Measurements from ENCODE around the gene BSND. TPM values are rescaled to one million over a fixed set of nuclear protein-coding genes. Genes with fewer than 3 reads are reported as not detected.

BSND gene
- total RNA-seq, 1 experiment from 2014 or later, result not detected

- in situ Hi-C loops (cut with HindIII; ENCODE audit: low pct_unique_long_range_greater_than_20kb, low sequenced_read_pairs), result no loop called here
- no peak for DNase-seq (ENCODE audit: low read depth)
Measured at GRCh38 chr1:54972436-54972835, 26.3 kb upstream of the BSND start.

GRCh38 chr1:54973205-54973921, 25.4 kb upstream of the BSND start:
- no peak for DNase-seq (ENCODE audit: low read depth)
- in situ Hi-C loops (cut with HindIII; ENCODE audit: low pct_unique_long_range_greater_than_20kb, low sequenced_read_pairs), result no loop called here

DNA sequence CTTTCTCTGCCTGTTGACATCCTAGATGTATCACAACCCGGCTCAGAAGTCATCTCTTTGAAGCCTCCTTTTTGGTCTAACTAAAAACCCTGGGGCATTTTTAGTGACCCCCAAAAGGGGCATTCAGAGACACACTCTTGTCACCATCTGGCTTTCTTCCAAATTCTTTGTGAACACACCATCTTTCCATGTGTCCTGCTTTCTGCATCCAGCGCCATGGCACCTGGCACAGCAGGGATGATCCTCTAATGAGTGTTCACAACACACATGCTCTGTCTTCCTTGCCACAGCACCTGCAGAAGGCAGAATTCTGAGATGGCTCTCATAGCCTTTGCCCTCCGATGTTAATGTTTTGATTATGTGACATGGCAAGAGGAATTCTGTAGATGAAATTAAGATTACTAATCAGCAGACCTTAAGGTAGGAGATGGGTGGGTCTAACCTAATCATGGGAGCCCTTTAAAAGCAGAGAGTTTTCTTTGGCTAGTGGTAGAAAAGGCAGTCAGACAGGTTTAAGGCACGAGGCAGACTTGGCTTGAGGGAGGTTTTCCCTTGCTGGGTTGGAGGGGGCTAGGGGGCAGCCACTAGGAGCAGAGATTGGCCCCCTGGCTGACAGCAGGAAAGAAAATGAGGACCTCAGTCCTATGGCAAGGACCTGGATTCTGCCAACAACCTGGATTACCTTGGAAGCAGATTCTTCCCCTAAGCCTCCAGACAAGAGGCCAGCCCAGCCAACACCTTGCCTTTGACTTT, 23.2 kb upstream of the BSND start:
- in situ Hi-C loops (cut with HindIII; ENCODE audit: low pct_unique_long_range_greater_than_20kb, low sequenced_read_pairs), result no loop called here

DNA sequence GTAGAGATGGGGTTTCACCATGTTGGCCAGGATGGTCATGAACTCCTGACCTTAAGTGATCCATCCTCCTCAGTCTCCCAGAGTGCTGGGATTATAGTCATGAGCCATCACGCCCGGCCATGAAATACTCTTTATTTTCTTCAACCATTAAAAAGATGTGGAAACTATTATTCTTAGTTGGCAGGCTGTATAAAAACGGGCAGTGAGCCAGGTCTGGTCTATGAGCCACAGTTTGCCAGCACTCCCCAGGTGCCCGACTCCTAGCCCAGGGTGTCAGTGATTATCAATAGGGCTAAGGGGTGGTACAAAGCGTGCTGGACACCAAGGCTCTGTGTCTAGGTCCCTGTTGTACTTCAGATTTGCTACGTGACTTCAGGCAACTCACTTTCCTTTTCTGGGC, 22.0 kb upstream of the BSND start:
- in situ Hi-C loops (cut with HindIII; ENCODE audit: low pct_unique_long_range_greater_than_20kb, low sequenced_read_pairs), result no loop called here
- no peak for DNase-seq (ENCODE audit: low read depth)

More for the DNA sequence above, 23.2 kb upstream of the BSND start:
- DNase-seq (ENCODE audit: low read depth), result no peak

DNA sequence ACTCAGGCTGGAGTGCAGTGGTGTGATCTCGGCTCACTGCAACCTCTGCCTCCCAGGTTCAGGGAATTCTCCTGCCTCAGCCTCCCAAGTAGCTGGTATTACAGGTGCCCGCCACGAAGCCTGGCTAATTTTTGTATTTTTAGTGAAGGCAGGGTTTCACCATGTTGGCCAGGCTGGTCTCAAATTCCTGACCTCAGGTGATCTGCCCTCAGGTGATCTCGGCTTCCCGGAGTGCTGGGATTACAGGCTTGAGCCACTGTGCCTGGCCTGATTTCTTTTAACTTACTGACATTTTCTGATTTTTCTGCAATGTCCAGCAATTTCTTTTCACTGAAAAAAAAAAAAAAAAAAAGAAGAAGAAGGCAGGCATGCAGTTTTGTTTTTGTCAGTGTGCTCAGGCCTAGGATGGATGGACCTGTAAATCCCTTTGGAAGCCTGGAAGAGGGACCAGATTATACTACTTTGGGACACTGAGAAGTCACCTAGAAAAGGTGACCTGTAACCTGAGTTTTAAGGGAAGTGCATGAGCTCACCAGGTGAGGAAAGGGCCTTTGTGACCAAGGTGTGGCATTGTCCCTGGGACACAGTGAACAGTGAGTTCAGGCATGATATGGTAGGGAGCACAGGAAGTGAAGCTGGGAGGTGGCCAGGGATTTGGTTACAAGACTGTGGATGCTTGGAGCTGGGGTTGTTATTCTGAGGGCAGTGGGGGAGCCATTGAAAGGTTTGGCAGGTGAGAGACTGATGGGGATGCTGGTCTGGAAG, 21.0 kb upstream of the BSND start:
- DNase-seq (ENCODE audit: low read depth), result no peak
- in situ Hi-C loops (cut with HindIII; ENCODE audit: low pct_unique_long_range_greater_than_20kb, low sequenced_read_pairs), result no loop called here

DNA sequence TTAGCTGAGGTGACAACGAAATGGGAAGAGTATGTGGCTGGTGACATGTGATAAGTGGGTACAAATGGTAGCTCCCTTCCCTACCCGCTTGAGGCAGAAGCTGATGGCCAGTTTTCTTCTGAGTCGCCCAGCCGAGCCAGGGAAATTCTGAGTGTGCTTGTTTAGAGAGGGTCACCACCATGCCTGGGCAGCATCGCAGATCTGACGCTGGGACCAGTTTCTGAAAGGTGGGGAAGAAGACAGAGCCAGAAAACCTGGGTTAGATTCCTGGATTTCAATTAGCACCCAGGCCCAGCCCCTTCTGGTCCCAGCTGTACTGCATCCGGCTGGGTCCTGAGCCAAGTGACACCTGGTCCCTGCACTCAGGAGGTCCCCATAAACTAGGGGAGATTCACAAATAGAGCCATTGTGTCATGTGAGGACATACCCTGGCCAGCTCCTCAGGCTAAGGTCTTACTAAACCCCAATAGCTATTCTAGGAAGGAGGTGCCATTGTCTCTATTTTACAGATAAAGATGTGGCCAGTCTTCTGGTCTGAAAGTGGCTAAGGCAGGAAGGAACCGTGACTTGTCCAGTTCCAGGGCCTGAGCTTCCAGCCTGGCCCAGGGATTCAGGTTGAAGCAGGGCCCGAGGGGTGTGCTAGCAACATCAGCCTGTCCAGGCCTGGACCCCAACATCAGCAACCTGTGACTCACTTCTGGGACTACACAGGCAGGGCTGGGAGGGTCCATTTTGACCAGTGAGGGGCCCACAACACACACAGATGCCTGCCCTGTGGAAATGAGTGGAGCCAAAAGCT, 20.0 kb upstream of the BSND start:
- DNase-seq (ENCODE audit: low read depth), result no peak
- in situ Hi-C loops (cut with HindIII; ENCODE audit: low pct_unique_long_range_greater_than_20kb, low sequenced_read_pairs), result no loop called here

- DNase-seq (ENCODE audit: low read depth), result no peak
- in situ Hi-C loops (cut with HindIII; ENCODE audit: low pct_unique_long_range_greater_than_20kb, low sequenced_read_pairs), result no loop called here
Measured at GRCh38 chr1:54979327-54979891, 19.3 kb upstream of the BSND start.

DNA sequence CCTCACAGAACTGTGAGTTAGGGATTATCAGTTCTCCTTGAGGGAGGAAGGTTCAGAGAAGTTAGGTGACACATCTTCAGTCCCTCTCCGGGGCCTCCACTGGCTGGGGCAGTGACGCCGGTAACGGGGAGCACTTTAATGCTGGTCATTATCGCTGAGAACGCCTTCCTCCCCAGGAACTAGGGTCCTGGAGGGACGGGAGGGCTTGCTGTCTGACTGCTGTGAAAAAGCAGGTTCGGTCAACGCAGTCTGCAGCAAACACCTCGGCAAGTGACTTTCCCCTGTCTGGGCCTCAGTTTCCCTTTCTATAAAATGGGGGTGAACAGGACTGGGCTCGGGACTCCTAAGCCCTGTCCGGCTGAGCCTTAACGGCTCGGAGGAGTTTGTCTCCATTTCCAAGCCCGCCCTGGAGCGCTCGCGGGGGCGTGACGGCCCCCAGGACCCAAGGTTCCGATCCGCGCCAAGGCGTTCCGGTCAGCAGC, 18.6 kb upstream of the BSND start:
- in situ Hi-C loops (cut with HindIII; ENCODE audit: low pct_unique_long_range_greater_than_20kb, low sequenced_read_pairs), result no loop called here
- DNase-seq (ENCODE audit: low read depth), result no peak

DNA sequence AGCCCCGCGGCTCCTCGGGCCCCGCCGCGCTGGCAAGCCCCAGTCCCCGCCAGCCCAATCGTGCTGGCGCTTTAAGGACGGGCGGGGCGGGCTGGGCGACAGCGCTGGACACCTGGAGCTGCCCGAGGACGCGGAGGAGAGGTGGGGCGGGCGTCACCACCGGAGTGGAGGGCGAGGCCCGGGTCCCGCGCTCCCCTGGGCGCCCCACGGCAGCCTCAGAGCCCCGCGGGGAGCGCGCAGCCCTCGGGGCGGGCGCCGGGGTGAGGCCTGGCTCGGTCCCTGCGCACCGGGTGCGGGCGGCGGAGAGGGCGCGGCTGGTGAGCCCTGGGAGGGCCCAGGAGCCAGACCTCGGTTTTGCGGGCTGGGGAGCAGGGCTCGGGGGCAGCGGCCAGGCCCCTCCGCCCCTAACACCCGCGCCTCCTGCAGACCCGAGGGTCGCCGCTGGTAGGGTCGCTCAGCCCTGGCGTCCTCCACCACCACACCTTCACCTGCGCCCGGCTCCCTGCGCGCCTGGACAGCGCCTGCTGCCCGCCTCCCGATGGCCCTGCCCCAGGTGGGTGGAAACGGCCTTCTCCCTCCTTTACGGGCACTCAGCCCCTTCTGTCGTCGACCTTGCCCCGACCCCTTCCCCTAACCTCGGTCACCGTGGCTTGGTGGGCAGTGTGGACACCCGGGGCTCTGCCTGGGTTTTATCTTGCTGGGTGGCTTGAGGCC, 18.0 kb upstream of the BSND start, which contains the start of gene TMEM61:
Gene TMEM61 (plus strand): TSS at position 101 of the 714 bp plus-strand sequence. CDS start 438 bp downstream, at position 539.
- in situ Hi-C loops (cut with HindIII; ENCODE audit: low pct_unique_long_range_greater_than_20kb, low sequenced_read_pairs), result no loop called here
- no peak for DNase-seq (ENCODE audit: low read depth)

- no peak for DNase-seq (ENCODE audit: low read depth)
- in situ Hi-C loops (cut with HindIII; ENCODE audit: low pct_unique_long_range_greater_than_20kb, low sequenced_read_pairs), result no loop called here
Measured at GRCh38 chr1:54981466-54981865, 17.3 kb upstream of the BSND start.

- DNase-seq (ENCODE audit: low read depth), result no peak
- in situ Hi-C loops (cut with HindIII; ENCODE audit: low pct_unique_long_range_greater_than_20kb, low sequenced_read_pairs), result no loop called here
Measured at GRCh38 chr1:54982739-54983138, 16.0 kb upstream of the BSND start.

GRCh38 chr1:54984131-54984842, 14.4 kb upstream of the BSND start:
- in situ Hi-C loops (cut with HindIII; ENCODE audit: low pct_unique_long_range_greater_than_20kb, low sequenced_read_pairs), result no loop called here
- DNase-seq (ENCODE audit: low read depth), result no peak

DNA sequence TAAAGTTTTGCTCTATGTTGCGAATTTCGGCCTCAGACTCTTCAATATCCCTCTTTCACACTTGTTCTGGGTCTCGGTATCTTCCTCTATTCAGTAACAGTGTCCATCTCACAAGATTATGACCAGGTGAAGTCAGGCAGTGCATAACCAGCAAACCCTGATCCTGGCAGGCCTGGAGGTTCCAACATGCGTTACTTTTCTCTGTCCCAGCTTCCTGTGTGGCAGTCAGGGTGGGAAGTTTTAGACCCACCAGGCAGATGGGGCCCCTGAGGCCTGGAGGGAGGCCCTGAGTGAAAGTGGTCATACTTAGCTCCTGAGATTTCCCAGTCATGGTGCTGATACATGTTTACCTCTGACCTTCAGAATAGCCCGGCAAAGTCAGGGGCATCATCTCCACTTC, 13.2 kb upstream of the BSND start:
- in situ Hi-C loops (cut with HindIII; ENCODE audit: low pct_unique_long_range_greater_than_20kb, low sequenced_read_pairs), result no loop called here
- no peak for DNase-seq (ENCODE audit: low read depth)

GRCh38 chr1:54986025-54986424, 12.7 kb upstream of the BSND start:
- in situ Hi-C loops (cut with HindIII; ENCODE audit: low pct_unique_long_range_greater_than_20kb, low sequenced_read_pairs), result no loop called here
- DNase-seq (ENCODE audit: low read depth), result no peak

GRCh38 chr1:54986533-54986932, 12.2 kb upstream of the BSND start:
- DNase-seq (ENCODE audit: low read depth), result no peak
- in situ Hi-C loops (cut with HindIII; ENCODE audit: low pct_unique_long_range_greater_than_20kb, low sequenced_read_pairs), result no loop called here

DNA sequence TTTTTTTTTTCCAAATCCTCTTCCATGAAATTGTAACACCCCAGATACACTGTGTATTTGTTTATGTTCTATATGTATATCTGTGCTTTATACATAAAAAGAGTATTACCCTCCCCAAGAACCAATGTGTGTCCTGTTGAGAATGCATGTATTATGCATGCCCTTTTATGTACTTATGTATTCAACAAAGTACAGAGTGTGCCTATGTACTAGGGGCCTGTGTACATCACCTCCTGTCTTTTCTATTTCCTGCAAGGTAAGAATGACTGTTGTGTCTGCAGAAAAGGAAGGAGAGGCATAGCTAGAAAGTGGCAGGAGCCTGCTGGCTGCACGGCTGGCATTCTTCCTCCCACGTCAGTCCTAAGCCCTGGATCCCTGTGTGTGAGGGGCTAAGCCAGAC, 11.3 kb upstream of the BSND start:
- DNase-seq (ENCODE audit: low read depth), result no peak
- in situ Hi-C loops (cut with HindIII; ENCODE audit: low pct_unique_long_range_greater_than_20kb, low sequenced_read_pairs), result no loop called here

Measured in Caki2 (cell line).